ENCODE results near the gene SEMA5B.
A peak's percentile ranks its signal among the peaks of the same experiment; 100 is the strongest.

SEMA5B gene

DNA sequence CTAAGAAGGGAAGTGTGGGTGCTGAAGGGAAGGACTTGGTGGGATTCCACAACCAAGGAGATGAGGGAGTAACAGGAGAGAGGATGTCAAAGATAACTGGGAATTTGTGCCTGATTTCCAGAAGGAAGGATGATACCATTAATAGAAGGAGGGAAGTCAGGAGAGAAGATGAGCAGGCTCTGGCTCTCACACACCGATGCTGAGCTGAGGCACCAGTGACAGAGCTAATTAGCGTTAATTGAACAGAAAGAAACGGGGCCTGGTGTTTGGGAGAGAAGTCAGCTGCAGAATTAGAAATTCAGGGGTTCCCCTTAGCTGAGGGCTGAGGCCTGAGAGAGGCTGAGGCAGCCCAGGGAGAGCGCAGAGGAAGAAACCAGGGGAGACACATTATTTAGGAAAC lies 27.4 kb upstream of the SEMA5B start:
- DNase-seq (ENCODE audit: low read depth in 2 of 2), result no peak

DNA sequence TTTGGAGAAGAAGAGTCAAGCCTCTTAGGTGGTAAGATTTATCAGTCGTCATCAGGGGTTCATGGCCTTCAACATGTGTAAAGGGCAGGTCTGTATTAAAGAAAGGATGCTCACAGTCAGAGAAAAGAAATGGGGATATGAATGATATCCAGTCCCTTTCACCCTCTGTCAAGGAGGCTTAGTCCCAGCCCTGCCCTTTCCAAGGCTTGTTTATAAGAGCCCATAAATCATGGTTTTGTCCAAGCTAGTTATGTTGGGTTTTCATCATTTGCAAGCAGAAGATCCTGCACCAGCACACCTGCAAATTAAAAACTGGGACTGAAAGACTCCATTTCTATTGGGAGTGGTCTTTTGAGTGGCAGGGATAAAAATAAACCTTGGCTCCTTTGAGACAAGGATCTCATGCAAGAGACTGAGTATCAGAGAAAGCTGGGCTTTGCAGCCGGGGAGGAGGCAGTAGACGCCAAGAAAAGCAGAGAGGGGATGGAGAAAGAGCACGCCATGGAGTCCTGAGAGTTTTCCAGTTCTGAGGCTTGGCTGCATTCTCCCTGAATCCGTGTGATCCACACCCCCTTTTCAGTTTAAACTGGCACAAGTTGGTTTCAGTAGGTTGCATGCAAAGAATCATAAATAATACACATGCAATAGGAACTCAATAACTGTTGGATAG lies 26.7 kb upstream of the SEMA5B start:
- no peak for DNase-seq (ENCODE audit: low read depth in 2 of 2)

DNA sequence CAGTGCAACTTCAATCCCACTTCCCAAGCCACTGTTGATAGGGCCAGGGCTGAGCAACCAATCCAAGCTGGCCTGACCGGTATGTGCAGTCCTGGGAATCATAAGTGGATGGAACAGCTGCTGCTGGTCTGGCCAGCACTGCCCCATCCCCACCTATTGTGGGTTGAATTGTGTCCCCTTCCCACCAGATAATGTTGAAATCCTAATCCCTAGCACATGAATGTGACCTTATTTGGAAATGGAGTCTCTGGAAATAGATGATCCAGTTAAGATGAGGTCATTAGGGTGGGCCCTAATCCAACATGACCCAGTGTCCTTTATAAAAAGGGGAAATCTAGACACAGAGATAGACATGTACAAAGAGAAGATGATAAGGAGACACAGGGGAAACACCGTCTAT lies 25.5 kb upstream of the SEMA5B start:
- DNase-seq (ENCODE audit: low read depth in 2 of 2), result no peak

DNA sequence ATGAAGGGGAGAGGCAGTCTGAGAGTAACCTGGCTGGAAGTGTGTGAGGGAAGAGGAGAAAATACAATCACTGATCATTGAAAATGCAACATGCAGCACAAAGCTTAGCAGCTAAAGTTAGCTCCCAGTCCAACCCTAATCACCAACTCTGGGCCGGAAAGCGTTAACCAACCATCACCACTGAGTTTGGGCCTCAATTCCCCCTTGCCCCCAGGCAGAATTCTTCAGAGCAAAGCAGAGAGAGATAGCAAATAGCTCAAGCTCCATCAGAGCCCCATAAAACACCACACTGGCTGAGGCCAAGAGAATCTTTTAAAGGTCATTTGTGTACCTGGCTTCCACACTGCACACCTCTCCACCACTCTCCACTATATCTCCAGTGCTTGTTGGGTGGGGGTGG lies 23.1 kb upstream of the SEMA5B start:
- DNase-seq (ENCODE audit: low read depth in 2 of 2), result no peak

DNA sequence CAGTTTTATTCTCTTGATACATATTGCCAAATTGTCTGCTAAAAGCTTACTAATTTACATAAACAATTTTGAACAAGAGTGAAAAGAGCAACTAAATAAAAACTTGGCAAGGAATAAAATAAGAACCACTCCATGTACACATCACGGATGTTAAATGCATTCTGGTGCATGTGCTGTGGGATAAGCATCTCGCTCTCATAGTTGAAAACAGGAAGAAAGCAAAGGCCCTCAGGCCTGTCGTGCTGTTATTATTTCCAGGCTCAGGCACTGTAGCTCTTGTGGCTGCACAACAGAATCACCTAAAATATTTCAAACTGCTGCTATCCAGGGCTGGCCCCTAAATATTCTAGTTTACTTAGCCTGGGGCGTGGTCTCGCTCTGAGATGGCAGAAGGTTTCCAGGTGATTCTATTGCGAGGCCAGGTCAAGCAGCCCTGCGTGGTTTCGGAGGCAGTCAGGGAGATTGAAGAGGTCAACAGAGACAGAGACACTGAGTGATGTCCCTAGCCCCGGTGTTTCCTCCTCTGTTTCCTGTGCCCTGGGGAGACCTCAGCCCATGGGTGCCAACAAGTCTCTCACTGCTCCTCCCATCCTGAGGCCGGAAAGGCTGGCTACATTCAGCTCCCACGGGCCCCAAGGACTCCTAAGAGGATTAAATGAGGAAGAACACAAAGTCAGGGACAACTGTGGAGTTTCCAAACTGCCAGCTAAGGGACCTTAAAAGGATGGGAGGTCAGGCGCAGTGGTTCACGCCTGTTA lies 21.1 kb upstream of the SEMA5B start:
- DNase-seq (ENCODE audit: low read depth in 2 of 2), result no peak

DNA sequence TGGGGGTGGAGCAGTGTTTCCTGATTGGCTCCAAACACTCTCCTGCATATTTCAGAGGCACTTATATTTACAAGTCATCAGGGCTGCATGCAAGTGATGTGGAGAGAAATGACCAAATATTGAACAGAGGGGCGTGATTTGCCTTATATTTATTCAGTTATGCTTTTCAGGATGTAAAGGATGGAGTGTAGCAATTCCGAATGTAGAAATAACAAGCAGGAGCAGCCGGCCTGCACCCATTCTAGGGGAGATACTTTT lies 19.4 kb upstream of the SEMA5B start:
- DNase-seq (ENCODE audit: low read depth in 2 of 2), result no peak

DNA sequence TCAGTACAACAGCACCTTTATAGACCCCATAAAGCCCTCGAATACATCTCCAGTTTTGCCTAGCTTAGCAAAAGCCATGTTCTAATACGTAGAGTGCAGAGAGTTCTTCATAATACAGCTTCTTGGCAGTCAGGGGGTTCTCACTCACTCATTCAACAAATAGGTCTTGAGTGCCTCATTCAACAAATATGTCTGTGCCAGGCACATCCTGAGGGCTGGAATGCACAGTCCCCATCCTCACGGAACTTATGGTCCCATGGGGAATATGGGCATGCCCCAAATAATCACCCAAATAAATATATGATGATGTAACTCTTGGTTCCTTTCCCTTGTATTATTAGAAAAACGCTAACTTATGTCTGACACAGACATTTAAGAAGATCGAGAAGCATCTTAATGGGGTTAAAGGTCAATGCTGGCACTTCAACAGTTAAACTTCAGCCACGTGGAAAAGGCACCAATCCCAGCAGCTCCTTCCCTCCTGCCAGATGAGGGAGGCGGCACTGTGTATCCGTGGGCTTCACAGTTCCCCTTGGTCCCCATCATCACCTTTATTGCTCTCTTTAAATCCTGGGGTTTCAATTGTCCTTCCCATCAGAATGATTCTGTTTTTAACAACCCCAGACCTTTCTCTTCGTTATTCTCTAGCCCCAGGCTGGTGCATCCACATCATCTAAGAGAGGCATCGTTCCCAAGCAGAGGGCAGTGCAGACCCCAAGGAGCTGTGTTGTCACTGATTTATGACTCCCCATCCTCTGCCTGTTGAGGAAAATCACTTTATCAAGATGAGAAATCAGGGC lies 18.9 kb upstream of the SEMA5B start:
- DNase-seq (ENCODE audit: low read depth in 2 of 2), result no peak

DNA sequence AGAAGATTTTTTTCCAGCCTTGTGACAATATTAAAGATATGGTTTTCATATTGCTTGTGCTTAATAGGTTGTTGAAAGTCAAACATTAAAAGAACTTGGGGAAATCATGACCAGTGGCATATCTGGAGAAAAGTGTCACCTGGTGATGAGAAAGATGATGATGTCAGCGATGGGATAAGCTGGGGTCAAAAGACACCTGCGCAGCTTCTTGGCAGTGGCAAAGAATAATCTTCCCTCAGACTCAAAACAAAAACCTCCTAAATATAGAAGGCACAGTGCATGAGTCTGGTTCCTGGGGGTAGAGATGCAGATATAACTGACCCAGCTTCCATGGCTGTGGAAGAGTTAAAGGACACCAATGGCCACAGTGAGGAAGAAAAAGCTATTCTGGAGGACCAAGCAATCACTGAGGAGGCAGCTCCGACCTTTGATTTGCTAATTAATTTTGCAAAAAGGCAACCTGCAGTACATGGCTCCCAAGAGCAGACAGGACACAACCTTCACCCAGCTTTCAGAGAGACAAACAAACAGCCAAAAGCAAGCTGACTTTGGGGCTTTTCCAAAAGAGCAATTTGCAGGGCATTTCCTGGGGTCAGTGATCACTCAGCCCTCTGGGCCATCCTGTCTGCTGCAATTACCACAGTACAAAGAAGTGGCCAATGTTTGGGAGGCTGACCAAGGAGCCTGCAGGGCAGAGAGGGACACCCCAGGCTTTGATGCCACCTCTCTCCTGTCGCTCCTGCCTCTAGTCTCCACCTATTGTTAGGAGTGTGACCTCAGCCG lies 17.6 kb upstream of the SEMA5B start:
- no peak for DNase-seq (ENCODE audit: low read depth in 2 of 2)

DNA sequence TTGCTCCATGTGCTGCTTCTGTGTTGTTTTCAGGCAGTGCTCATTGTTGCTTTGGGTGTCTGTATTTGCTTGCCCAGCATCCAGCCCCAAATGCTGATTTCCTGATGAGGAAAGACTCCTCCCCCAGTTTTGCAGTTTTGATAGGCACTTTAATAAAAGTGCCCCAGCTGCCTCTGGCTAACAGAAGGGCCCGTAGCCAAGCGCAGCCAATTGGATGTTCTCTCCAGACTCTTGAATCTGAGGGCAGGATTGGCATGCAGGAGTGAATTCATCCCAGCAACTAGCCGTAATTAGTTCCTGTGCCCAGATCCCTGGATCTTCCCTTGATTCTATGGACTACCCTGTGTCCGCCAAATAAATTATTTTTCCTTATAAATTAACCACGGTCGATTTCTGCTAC lies 14.8 kb upstream of the SEMA5B start:
- no peak for DNase-seq (ENCODE audit: low read depth in 2 of 2)

DNA sequence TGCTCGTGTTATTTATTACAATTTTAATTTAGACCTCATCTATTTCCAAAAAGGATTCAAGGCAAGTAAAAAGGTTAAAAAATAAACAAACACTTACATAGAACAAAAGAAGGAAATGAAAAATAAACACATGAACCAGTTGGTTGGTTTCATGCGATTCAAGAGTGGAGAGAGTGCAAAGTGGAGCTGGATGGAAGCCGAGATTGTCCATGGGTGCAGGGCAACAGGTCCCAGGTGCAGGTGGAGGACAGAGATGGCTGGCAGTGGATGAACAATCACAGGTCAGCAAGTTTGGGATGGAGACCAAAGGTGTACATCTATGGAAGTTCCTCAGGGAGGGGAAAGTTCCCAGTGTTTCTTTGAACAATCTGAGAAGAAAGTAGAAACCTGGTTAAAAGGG lies 11.6 kb upstream of the SEMA5B start:
- DNase-seq (ENCODE audit: low read depth in 2 of 2), result no peak

DNA sequence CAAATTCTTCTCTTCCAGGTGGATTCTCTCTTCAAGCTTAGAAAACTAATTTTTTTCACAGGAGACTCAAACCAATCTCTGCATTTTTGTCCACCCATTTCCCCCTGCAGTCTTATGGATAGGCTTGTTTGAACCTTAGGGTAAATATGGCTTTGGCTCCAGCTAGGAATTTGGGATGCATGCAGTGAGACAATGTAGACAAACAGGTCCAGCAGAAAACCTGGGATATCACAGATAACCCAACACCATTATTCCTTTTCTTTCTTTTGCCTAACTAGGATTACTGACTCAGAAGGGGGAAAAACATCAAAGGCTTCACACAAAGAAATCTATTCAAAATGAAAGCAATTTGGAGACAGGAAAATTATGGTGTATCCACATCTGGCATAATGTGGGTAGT lies 11.2 kb upstream of the SEMA5B start:
- DNase-seq (ENCODE audit: low read depth in 2 of 2), result no peak

DNA sequence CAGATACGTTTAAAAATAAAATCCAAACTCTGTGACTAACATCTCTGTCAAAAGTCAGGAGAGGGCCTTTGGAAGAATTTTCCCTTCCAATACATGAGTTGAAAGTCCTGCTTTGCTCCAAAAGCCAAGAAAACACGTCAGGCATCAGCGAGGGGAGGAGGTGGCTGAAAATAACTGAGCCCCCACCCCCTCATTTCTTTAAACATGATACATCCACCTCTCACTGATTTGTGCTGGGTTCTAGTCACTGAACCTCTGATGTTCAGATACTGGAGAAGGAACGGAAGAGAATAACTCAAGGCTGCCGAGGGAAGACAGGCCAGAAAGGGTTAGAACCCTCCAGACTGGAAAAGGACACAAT lies 9.4 kb upstream of the SEMA5B start:
- DNase-seq (ENCODE audit: low read depth in 2 of 2), result no peak

DNA sequence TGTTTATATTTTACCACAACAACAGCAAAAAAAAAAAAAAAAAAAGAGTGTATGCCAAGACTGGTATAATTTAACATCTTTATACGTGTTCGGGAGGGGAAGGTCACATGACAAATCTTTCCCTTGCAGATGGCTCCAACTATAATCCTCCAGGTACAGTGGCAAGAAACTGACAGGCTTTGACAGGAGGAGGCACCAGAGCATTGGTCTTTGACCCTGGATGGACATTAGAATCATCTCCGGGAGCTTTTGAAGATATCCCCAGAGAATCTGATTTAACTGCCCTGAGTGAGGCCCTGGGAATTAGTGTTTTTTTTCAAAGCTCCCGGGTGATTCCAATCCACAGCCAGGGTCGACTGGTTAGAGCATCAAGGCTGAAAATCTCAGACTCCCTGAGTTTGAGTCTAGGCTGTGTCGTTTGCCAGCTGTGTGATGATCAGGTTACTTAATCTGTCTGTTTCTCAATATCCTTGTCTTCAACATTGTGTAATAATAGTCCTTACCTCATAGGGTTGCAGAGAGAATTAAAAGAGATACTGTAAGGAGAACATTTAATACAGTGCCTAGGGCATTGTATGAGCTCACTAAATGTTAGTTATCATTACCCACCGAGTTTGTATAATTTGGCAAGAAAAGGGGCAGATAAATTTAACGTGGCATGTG lies 8.9 kb upstream of the SEMA5B start:
- no peak for DNase-seq (ENCODE audit: low read depth in 2 of 2)

DNA sequence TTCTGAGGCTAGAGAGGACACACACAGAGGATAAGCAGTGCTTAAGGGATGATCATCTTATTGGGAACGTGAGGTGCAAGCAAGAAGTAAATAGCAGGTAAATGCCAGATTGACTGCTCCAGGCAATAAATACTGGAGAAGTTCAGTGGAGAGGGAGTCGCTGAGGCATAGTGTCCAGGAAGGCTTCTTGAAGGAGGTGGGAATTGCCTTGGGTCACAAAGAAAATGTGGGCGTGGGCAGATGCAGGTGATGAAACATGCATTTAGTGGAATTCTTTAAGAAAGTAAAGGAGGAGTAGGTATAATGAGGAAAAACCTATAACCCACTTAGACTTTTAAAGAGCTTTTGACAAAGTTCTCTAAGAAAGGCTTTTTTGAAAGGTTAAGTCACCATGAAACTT lies 7.4 kb upstream of the SEMA5B start:
- no peak for DNase-seq (ENCODE audit: low read depth in 2 of 2)

DNA sequence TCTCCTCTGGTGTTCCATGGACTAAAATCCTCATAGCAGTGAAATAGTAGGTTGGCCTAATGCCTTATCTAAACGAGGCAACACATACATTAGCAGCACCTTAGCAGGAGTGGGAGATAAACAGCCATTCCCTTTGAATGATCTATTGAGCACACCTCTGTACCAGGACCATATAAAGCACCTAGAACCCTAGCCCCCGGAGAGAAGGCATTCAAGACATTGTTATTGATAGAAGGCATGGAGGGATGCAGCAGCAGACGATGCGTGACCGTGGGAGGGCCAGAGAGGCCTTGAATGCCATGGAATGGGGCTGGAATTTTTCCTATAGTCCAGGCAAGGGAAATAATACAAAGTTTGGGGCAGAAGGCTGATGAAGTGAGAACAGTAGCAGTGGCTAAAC lies 6.6 kb upstream of the SEMA5B start:
- no peak for DNase-seq (ENCODE audit: low read depth in 2 of 2)

DNA sequence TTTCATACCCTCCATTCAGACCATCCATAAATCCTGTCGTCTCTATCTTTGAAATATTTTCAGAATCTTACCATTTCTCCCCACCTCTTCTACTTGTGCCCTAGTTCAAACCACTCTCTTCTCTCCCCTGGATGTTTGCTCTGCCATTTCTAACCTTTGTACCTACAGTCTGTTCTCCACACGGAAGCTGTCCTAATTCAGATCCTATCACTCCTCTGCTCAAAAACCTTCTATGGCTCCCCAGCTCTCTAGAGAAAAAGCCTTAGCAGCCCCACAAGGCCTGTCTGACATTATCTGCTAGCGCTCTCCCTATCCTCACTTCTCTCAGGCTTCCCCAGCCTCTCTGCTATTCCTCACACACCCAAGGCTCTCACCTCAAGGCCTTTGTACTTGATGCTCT lies 4.5 kb upstream of the SEMA5B start:
- no peak for DNase-seq (ENCODE audit: low read depth in 2 of 2)

DNA sequence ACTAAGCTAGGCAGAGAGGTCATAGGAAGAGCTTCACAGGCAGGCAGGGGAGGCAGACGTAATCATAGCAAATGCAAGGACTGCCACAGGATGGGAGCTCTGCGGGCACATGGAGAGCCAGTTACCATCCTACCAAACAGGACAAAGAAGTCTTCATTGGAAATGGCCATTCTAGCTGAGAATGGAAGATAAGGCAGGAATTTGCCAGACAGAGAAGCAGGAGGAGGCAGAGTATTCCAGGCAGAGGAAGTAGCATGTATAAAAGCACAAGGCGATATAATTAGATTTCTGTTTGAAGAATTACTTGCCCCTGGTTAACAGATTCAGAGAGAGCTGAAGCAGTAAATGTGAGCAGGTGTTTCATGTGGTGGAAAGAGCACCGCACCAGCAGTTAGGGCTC lies 3.5 kb upstream of the SEMA5B start:
- no peak for DNase-seq (ENCODE audit: low read depth in 2 of 2)

DNA sequence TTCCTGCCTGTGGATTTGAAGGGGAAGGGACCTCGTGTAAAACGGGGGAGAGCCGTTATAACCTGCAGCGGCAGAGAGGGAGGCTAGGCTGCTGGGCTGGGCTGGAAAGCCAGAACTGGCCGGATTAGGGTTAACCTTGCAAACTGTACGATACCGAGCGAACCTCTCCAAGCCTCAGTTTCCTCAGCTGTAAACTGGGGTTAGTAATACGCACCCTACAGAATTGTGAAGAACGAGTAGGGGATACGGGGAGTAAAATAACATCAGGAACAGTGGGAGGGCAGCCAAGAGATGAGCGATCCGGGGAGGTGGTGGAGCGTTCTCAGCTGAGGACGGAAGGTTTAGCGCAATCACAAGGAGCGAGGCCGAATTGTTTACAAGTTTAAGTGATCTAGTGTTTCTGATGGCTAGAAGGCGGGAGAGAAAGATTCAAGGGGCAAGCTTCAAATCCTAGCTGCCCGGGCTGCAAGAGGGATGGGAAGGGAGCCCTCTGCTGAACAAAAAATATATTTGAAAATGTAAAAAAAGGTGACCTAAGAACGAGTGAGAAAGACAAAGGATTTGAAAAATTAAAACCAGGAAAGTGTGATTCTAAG lies 768 bp upstream of the SEMA5B start:
- peak; percentile 47 to 52 for DNase-seq (ENCODE audit: low read depth in 2 of 2)

DNA sequence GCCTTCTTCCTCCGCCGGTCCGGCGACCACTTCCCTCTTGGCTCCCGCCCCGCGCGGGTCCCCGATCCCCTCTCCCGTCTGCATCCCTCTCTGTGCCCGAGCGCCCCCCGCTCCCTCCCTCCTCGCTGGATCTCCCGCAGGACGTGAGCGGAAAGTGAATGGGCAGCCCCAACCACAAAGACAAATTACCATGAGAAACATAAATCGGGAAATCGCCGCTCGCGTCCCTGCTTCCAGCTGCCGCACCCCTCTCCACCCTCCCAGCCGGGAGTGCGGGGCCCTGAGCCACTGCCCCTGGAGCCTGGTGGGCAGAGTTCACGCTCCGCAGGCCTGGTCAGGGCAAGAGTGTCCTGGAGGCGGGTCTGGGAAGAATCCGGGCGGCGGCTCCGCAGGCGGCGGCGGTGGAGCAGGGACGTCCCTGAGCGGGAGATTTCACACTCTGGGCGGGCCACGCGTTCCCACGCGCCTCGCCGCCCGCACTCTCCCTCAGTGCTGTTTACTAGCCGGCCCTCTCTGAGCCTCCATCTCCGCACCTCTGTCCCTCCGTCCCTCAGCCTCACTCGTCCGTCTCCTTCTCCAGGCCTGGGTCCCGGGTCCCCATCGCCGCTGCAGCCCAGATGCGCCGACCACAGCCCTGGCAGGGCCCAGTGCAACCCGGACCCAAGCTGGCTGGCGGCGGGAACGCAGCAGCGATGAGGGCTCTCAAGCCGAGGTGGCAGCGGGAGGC lies 835 bp downstream of the SEMA5B start:
- DNase-seq (ENCODE audit: low read depth in 2 of 2), result no peak

DNA sequence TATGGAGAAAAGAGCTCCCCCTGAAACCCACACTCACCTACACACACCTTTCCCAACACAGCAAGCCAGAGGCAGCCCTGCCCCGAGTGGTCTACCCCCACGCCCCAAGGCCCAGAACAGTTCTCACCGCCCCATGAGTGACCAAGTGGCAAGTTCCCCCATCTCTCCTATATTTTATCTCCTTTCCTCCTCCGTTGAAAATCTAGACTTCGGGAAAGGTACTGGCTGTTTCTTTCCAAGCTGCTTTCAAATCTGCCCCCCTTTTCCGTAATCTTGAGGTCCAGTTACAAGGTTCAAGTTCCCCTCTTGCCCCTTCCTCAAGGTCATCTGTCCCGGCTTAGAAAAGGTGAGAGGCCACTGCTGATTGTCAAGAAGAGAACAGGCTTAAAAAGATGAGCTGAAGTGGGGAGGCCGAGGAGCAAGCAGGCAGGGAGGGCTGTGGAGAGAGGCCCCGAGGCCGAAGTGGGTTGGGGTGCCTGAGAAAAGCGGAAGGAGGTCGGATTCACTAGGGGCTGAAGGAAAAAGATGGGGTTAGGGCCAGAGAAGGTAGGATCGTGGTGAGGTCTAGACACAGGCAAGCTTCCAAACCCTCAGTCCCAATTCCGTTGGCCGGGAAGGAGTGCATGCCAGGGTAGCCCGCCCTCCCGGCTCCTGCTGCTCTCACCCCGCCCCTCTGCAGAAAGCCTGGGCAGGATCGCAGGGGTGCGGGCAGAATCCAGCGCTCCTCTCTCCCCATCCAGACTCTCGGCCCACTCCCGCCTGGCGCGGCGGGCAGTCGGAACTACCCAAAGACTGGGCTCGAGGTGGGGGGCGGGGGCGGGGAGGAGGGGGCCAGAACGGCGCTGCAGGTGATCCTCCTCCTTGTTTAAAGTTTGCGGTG lies 1.7 kb downstream of the SEMA5B start:
- no peak for DNase-seq (ENCODE audit: low read depth in 2 of 2)

All from fibroblast of skin of left quadriceps (primary cell).